Upper lobe of left lung (tissue), 4 donors: ENCODE results near the gene TF.

ENCODE experiments used
- EP300 ChIP-seq, 4 donors: sonication (generic); formaldehyde crosslinking; IDR thresholded peaks; one replicate each; pipeline ENCODE4 v1.5.1; 2017; ENCODE audit warnings: antibody characterized with exemption in 4 of 4, control low read depth in 2 of 4
- POLR2A ChIP-seq, 4 donors: fragments of 450-650 bp; IDR thresholded peaks; one replicate each; pipeline ENCODE4 v1.5.1; 2016 to 2017; ENCODE audit warnings: antibody characterized with exemption in 4 of 4, mild to moderate bottlenecking in 2 of 4
- TF ChIP-seq, protein P1 (sequence below), 6 experiments: fragments of 450-650 bp in 4 of 6; fragments of 200-600 bp in 2 of 6; sonication (generic) in 2 of 6; IDR thresholded peaks; one replicate each; pipeline ENCODE4 v1.5.1; 2016 to 2019; ENCODE audit warnings: antibody characterized with exemption in 6 of 6

DNA sequence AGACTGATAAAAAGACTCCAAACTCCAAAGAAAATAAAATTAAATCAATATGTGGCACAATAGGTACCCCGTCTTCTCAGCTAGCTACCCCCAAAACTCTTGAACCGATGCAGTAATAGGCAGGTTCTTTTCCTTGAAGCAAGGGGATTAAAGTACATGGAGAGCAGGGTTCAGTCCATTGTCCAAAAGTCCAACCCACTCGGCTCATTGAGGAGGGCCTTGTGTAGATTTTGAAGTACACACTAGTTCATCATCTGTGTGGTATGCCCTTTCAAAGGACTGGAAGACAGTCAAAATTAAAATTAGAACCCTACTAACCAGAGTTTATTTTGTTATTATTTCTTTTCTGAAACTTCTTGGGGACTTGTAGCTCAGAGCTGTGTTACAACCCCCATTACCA lies 23.3 kb downstream of the TF start:
- TF ChIP-seq, protein P1, sequence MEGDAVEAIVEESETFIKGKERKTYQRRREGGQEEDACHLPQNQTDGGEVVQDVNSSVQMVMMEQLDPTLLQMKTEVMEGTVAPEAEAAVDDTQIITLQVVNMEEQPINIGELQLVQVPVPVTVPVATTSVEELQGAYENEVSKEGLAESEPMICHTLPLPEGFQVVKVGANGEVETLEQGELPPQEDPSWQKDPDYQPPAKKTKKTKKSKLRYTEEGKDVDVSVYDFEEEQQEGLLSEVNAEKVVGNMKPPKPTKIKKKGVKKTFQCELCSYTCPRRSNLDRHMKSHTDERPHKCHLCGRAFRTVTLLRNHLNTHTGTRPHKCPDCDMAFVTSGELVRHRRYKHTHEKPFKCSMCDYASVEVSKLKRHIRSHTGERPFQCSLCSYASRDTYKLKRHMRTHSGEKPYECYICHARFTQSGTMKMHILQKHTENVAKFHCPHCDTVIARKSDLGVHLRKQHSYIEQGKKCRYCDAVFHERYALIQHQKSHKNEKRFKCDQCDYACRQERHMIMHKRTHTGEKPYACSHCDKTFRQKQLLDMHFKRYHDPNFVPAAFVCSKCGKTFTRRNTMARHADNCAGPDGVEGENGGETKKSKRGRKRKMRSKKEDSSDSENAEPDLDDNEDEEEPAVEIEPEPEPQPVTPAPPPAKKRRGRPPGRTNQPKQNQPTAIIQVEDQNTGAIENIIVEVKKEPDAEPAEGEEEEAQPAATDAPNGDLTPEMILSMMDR (IDR thresholded peaks at IDR 0.05): no peak
- no peak for TF ChIP-seq EP300 (IDR thresholded peaks at IDR 0.05)
- no peak for TF ChIP-seq POLR2A (IDR thresholded peaks at IDR 0.05)
